Suprapubic skin (tissue), 4 donors: ENCODE data around the gene CTNNA2. TPM values are rescaled to one million over a fixed set of nuclear protein-coding genes. Genes with fewer than 3 reads are reported as not detected.
"Not testable (repeated sequence)": the region's sequence is repeated elsewhere in the genome, so short reads cannot be mapped to it uniquely, and the experiment has no call there.

Experiments
- DNase-seq, 2 donors: peaks; one replicate each; pipeline ENCODE4 v3.0.0-alpha.2; 2019; ENCODE audit warnings: low spot score in 2 of 2
- H3K27ac ChIP-seq: fragments of 200-600 bp; sonication (generic); one replicate; pipeline ENCODE4 v1.5.1; 2019
- H3K27me3 ChIP-seq: fragments of 200-600 bp; sonication (generic); one replicate; pipeline ENCODE4 v1.5.1; 2019
- H3K36me3 ChIP-seq: fragments of 200-600 bp; sonication (generic); one replicate; pipeline ENCODE4 v1.5.1; 2019
- H3K4me1 ChIP-seq: fragments of 200-600 bp; sonication (generic); one replicate; pipeline ENCODE4 v1.5.1; 2019
- H3K4me3 ChIP-seq: fragments of 200-600 bp; sonication (generic); one replicate; pipeline ENCODE4 v1.5.1; 2019; ENCODE audit warnings: mild to moderate bottlenecking
- H3K9me3 ChIP-seq: fragments of 200-600 bp; sonication (generic); one replicate; pipeline ENCODE4 v1.5.1; 2019
- CTCF ChIP-seq, 2 donors: fragments of 200-600 bp in 1 of 2; fragments of 450-650 bp in 1 of 2; sonication (generic) in 1 of 2; IDR thresholded peaks; one replicate each; pipeline ENCODE4 v1.5.1; 2016 to 2019; ENCODE audit warnings: antibody characterized with exemption in 2 of 2, mild to moderate bottlenecking in 1 of 2, moderate library complexity in 1 of 2
- EP300 ChIP-seq: sonication (generic); formaldehyde crosslinking; IDR thresholded peaks from one replicate; pipeline ENCODE4 v1.6.1; 2017; ENCODE audit warnings: antibody characterized with exemption
- POLR2A ChIP-seq, 2 donors: fragments of 450-650 bp; IDR thresholded peaks; one replicate each; pipeline ENCODE4 v1.6.1; 2017; ENCODE audit warnings: antibody characterized with exemption in 2 of 2, mild to moderate bottlenecking in 2 of 2, moderate library complexity in 2 of 2
- POLR2AphosphoS5 ChIP-seq, 3 donors: sonication (generic); formaldehyde crosslinking; IDR thresholded peaks; one replicate each; pipeline ENCODE4 v1.6.1; 2017; ENCODE audit warnings: antibody characterized with exemption in 3 of 3
- WGBS: methylation state at CpG from one replicate; pipeline ENCODE4 v1.1.5; 2018; 5-methylcytosine and 5-hydroxymethylcytosine counted together
- total RNA-seq, 4 donors: library from RNA; depleted of rRNA; stranded (reverse); fragments of >200 nt; gene quantifications; one replicate each; pipeline ENCODE4 v1.1.0, GENCODE V29; 2016

CTNNA2 gene
- total RNA-seq, 4 donors from 2014 or later: 0.15 to 0.21 TPM; not detected in 2

GRCh38 chr2:80190166-80190565 lies 677.3 kb downstream of the CTNNA2 start:
- no peaks in the 10 kb centered on the region for H3K4me1 ChIP-seq
- TF ChIP-seq POLR2A (IDR thresholded peaks at IDR 0.05) (no peak), CTCF (IDR thresholded peaks at IDR 0.05) (no peak), POLR2AphosphoS5 (IDR thresholded peaks at IDR 0.05) (no peak), EP300 (no peak)
- no peak overlapping the region for H3K27ac ChIP-seq
- 83% methylated on average over 5 of the region's 5 CpGs for WGBS
- no peaks in the 10 kb centered on the region for H3K27me3 ChIP-seq
- H3K36me3 ChIP-seq: no peaks in the 10 kb centered on the region
- no peak overlapping the region for H3K4me3 ChIP-seq
- no peaks in the 10 kb centered on the region for H3K9me3 ChIP-seq
- no peak for DNase-seq

- no peaks in the 10 kb centered on the region for H3K27me3 ChIP-seq
- TF ChIP-seq POLR2A (IDR thresholded peaks at IDR 0.05): no peak
- no peaks in the 10 kb centered on the region for H3K4me1 ChIP-seq
- H3K27ac ChIP-seq: no peak overlapping the region
- DNase-seq: no peak
- no peaks in the 10 kb centered on the region for H3K36me3 ChIP-seq
- H3K9me3 ChIP-seq: no peaks in the 10 kb centered on the region
- no peak overlapping the region for H3K4me3 ChIP-seq
These were observed 680.7 kb downstream of the CTNNA2 start for GRCh38 chr2:80193566-80193965.

- 57% methylated on average over 2 of the region's 2 CpGs for WGBS
- no peaks in the 10 kb centered on the region for H3K36me3 ChIP-seq
- no peaks in the 10 kb centered on the region for H3K4me1 ChIP-seq
- H3K27me3 ChIP-seq: no peaks in the 10 kb centered on the region
- DNase-seq: no peak
- TF ChIP-seq POLR2AphosphoS5 (IDR thresholded peaks at IDR 0.05): no peak
- no peak for TF ChIP-seq EP300
- no peak for TF ChIP-seq POLR2A (IDR thresholded peaks at IDR 0.05)
- no peak for TF ChIP-seq CTCF (IDR thresholded peaks at IDR 0.05)
- H3K4me3 ChIP-seq: no peak overlapping the region
- no peak overlapping the region for H3K27ac ChIP-seq
- H3K9me3 ChIP-seq: no peaks in the 10 kb centered on the region
These were observed 682.2 kb downstream of the CTNNA2 start for GRCh38 chr2:80195034-80195433.

- TF ChIP-seq EP300: no peak
- H3K36me3 ChIP-seq: no peaks in the 10 kb centered on the region
- no peak overlapping the region for H3K4me3 ChIP-seq
- H3K27ac ChIP-seq: no peak overlapping the region
- WGBS: 91% methylated on average over 2 of the region's 2 CpGs
- H3K9me3 ChIP-seq: no peaks in the 10 kb centered on the region
- no peaks in the 10 kb centered on the region for H3K27me3 ChIP-seq
- no peak for DNase-seq
- H3K4me1 ChIP-seq: no peaks in the 10 kb centered on the region
These were observed 685.2 kb downstream of the CTNNA2 start for GRCh38 chr2:80198042-80198441.

- no peaks in the 10 kb centered on the region for H3K4me1 ChIP-seq
- no peaks in the 10 kb centered on the region for H3K9me3 ChIP-seq
- H3K27ac ChIP-seq: no peak overlapping the region
- DNase-seq: no peak
- H3K36me3 ChIP-seq: no peaks in the 10 kb centered on the region
- TF ChIP-seq POLR2AphosphoS5 (IDR thresholded peaks at IDR 0.05) (no peak), EP300 (no peak), CTCF (IDR thresholded peaks at IDR 0.05) (no peak), POLR2A (IDR thresholded peaks at IDR 0.05) (no peak)
- no peaks in the 10 kb centered on the region for H3K27me3 ChIP-seq
- H3K4me3 ChIP-seq: no peak overlapping the region
These were observed 686.7 kb downstream of the CTNNA2 start for GRCh38 chr2:80199504-80199903.

GRCh38 chr2:80203929-80204328 lies 691.1 kb downstream of the CTNNA2 start:
- not testable (repeated sequence) for H3K27me3 ChIP-seq, H3K36me3 ChIP-seq, DNase-seq, H3K9me3 ChIP-seq, H3K27ac ChIP-seq, H3K4me1 ChIP-seq, H3K4me3 ChIP-seq
- 90% methylated on average over 4 of the region's 4 CpGs for WGBS

- WGBS: 89% methylated on average over 2 of the region's 2 CpGs
- Histone ChIP-seq H3K27ac (no peak overlapping the region), H3K4me1 (no peaks in the 10 kb centered on the region), H3K36me3 (no peaks in the 10 kb centered on the region), H3K4me3 (no peak overlapping the region), H3K27me3 (no peaks in the 10 kb centered on the region), H3K9me3 (no peaks in the 10 kb centered on the region)
- TF ChIP-seq POLR2A (IDR thresholded peaks at IDR 0.05): no peak
- DNase-seq: no peak
These were observed 692.6 kb downstream of the CTNNA2 start for GRCh38 chr2:80205498-80205897.
